Measurements from ENCODE around the gene GPANK1.
A peak's percentile ranks its signal among the peaks of the same experiment; 100 is the strongest.

GPANK1 gene

GRCh38 chr6:31614075-31614619, 50.6 kb downstream of the GPANK1 start:
- TF ChIP-seq, protein P1, sequence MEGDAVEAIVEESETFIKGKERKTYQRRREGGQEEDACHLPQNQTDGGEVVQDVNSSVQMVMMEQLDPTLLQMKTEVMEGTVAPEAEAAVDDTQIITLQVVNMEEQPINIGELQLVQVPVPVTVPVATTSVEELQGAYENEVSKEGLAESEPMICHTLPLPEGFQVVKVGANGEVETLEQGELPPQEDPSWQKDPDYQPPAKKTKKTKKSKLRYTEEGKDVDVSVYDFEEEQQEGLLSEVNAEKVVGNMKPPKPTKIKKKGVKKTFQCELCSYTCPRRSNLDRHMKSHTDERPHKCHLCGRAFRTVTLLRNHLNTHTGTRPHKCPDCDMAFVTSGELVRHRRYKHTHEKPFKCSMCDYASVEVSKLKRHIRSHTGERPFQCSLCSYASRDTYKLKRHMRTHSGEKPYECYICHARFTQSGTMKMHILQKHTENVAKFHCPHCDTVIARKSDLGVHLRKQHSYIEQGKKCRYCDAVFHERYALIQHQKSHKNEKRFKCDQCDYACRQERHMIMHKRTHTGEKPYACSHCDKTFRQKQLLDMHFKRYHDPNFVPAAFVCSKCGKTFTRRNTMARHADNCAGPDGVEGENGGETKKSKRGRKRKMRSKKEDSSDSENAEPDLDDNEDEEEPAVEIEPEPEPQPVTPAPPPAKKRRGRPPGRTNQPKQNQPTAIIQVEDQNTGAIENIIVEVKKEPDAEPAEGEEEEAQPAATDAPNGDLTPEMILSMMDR (IDR thresholded peaks at IDR 0.05; ENCODE audit: unreplicated experiment in 3 of 3): no peak
- Mint-ChIP-seq H3K4me3 (no peak overlapping the region), H3K27me3 (ENCODE audit: low read depth) (no peaks in the 10 kb centered on the region), H3K36me3 (ENCODE audit: low read depth) (no peaks in the 10 kb centered on the region), H3K27ac (peak overlapping the region; percentile 78 to 94 (median 86)), H3K9me3 (no peaks in the 10 kb centered on the region), H3K4me1 (peaks cover 29% of the 10 kb centered on the region)

Measured in nephron (organoid).